Liver (tissue), 3 donors: ENCODE data around the gene POU2AF3.

Experiments used
- HNF4G ChIP-seq: IDR thresholded peaks from 2 replicates; pipeline ENCODE4 v1.6.1; 2016; ENCODE audit warnings: antibody characterized with exemption
- TAF1 ChIP-seq: conservative IDR thresholded peaks from 2 replicates; pipeline ENCODE4 v1.6.1; 2016; ENCODE audit warnings: antibody characterized with exemption, mild to moderate bottlenecking
- TF ChIP-seq, protein P1 (sequence below): fragments of 150-350 bp; IDR thresholded peaks from 2 replicates; pipeline ENCODE4 v1.5.1; 2017; ENCODE audit warnings: improper control_type of control experiment, low read depth, low read length; ENCODE audit not compliant: missing input control
- TF ChIP-seq, protein P2 (sequence below): IDR thresholded peaks from 2 replicates; pipeline ENCODE4 v1.6.1; 2016; ENCODE audit warnings: antibody characterized with exemption, mild to moderate bottlenecking
- donor health status: healthy.
- donor health status: healthy.

DNA sequence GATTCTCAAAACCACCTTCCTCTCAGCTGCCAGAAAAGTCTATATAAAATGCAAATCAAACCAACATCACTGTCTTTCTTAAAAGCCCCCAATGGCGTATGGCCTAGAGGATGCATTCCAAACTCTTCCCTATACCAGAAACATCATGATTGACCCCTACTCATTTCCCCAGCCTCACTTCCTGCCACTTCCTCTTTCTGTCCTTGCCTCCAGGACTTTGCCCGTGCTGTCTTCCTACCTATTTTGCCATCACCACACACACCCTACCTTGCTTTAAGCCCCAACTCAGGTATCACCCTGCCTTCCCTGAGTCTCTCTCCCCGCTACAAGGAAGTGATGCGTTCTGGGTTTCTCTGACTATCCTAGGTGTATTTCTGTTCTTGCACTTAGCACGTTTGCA lies 44.7 kb upstream of the POU2AF3 start:
- TF ChIP-seq HNF4G (no peak), TAF1 (no peak)
- TF ChIP-seq, protein P1, sequence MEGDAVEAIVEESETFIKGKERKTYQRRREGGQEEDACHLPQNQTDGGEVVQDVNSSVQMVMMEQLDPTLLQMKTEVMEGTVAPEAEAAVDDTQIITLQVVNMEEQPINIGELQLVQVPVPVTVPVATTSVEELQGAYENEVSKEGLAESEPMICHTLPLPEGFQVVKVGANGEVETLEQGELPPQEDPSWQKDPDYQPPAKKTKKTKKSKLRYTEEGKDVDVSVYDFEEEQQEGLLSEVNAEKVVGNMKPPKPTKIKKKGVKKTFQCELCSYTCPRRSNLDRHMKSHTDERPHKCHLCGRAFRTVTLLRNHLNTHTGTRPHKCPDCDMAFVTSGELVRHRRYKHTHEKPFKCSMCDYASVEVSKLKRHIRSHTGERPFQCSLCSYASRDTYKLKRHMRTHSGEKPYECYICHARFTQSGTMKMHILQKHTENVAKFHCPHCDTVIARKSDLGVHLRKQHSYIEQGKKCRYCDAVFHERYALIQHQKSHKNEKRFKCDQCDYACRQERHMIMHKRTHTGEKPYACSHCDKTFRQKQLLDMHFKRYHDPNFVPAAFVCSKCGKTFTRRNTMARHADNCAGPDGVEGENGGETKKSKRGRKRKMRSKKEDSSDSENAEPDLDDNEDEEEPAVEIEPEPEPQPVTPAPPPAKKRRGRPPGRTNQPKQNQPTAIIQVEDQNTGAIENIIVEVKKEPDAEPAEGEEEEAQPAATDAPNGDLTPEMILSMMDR, result no peak
- TF ChIP-seq, protein P2, sequence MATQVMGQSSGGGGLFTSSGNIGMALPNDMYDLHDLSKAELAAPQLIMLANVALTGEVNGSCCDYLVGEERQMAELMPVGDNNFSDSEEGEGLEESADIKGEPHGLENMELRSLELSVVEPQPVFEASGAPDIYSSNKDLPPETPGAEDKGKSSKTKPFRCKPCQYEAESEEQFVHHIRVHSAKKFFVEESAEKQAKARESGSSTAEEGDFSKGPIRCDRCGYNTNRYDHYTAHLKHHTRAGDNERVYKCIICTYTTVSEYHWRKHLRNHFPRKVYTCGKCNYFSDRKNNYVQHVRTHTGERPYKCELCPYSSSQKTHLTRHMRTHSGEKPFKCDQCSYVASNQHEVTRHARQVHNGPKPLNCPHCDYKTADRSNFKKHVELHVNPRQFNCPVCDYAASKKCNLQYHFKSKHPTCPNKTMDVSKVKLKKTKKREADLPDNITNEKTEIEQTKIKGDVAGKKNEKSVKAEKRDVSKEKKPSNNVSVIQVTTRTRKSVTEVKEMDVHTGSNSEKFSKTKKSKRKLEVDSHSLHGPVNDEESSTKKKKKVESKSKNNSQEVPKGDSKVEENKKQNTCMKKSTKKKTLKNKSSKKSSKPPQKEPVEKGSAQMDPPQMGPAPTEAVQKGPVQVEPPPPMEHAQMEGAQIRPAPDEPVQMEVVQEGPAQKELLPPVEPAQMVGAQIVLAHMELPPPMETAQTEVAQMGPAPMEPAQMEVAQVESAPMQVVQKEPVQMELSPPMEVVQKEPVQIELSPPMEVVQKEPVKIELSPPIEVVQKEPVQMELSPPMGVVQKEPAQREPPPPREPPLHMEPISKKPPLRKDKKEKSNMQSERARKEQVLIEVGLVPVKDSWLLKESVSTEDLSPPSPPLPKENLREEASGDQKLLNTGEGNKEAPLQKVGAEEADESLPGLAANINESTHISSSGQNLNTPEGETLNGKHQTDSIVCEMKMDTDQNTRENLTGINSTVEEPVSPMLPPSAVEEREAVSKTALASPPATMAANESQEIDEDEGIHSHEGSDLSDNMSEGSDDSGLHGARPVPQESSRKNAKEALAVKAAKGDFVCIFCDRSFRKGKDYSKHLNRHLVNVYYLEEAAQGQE, result no peak
